NCI-H2029 treated with DMSO at 0.1 percent for 48 hours (cell line): Measurements from ENCODE around the gene RHOD.

Source experiments
- DNase-seq: peaks from one replicate; lab custom pipeline; 2025; lab: John Stamatoyannopoulos, UW

Gene RHOD

DNA sequence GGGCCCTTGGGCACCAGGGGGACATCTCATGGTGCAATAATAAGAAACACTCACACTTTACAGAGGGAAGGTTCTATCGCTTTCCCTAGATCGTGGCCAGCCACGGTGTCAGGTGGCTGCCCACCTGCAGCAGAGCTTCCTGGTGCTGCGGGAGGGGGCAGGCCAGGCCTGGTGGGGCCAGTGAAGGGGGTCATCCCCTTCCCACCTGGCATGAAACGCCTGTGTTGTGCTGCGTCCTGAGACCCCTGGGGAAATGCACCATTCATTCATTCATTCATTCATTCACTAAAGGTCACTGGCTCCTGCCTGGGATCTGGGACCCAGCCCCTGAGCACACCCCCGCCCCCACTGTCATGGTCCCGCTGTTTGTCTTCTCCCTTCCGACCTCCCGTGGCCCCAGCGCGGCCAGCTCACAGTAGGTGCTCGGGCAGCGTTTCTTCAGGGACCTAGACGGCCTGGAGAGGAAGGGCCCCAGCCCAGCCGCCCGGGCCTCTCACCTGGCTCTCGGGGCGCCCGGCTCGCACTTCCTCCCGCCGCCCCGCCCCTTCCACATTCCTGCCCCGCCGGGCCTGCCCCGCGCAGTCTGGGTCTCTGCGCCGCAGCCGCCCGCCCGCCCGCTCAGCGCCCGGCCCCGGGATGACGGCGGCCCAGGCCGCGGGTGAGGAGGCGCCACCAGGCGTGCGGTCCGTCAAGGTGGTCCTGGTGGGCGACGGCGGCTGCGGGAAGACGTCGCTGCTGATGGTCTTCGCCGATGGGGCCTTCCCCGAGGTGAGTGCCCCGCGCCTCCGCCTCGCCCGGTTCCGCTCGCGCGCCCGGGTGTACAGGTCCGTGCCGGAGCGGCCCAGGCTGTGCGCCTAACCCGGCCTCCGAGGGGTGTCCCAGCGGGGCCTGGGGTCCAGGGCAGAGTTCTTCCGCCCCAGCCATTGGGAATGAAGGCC, at the start of gene RHOD:
Gene RHOD (plus strand): TSS at position 581 of the 938 bp plus-strand sequence. CDS start 56 bp downstream, at position 637.
- DNase-seq, result no peak

- no peak for DNase-seq
Measured at GRCh38 chr11:67007126-67007525, 49.5 kb upstream of the RHOD start.

- no peak for DNase-seq
Measured at GRCh38 chr11:67010296-67010905, 46.2 kb upstream of the RHOD start.

DNA sequence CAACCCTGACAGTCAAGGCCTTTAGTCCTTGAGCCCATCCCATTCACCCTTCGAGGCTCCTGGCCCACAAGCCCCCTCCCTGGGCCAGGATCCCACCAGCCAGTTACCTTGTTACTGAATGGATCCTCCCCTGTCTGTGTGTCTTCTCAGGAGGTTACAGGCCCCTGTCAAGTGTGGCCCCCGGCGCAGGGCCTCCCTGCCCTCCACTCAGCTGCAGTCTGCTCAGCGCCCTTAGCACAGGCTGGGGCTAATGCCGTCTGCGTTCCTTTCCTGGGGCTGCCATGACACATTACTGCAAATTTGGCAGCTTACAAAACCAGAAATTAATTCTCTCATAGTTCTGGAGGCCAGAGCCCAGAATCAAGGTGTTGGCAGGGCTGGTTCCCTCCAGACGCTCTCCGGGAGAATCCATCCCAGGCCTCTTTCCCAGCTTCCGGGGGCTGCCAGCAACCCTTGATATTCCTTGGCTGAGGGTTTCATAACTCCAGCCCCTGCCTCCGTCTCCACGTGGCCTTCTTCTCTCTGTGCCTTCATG, 43.1 kb upstream of the RHOD start:
- no peak for DNase-seq

DNA sequence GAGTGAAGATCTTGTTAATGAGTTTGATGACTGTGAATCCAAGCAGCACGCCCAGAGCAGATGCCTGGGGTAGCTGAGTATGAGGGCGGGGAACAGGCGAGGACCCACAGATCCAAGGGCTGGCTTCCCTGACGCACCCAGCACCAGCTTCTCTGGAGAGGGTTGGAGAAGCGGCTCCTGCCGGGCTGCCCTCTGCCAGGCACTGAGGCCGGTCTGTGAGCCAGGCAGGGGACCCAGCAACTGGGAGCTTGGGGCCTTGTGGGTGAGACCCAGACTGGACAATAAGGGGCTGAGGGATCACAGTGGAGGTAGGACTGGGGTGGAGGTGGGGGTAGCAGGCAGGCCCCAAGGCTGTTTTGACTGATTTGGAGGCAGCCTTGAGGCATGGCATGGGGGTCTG, 42.3 kb upstream of the RHOD start:
- DNase-seq, result no peak

DNA sequence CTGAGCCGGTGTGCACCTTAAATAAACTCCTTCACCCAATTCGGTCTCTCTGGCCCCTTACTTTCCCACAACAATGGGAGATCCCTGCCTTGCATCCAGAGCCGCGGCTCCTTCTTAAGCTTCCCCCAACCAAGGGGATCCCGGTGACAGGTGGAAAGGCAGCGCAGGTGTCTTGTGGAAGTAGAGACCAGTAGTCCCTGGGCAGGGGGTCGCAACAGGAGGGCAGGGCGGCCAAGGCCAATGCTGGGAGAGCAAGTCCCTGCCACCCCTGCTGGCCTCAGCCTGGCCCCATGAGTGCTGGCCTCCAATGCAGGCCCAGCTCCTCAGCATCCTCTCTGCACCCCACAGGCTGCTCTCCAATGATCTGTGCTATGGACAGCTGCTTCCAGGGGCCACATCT, 41.6 kb upstream of the RHOD start:
- no peak for DNase-seq

DNA sequence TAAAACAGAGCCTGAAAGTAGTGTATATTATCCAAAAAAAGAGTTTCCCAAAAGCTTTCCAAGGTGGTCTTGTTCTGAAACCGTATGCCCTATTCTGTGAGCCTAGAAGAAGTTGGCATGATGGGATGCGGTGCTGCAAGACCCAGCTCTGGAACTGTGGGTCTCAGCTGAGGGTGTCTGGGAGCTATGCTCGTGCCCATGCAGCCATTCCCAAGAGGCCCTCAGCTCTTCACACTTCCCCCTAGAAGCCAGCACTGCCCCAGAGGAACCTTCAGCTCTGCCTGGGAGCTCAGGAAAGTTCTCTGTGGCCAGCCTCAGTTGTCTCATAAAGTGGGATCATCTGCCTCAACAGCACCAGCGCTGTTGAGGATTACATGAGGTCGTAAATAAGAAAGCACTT, 40.1 kb upstream of the RHOD start:
- DNase-seq, result no peak

DNA sequence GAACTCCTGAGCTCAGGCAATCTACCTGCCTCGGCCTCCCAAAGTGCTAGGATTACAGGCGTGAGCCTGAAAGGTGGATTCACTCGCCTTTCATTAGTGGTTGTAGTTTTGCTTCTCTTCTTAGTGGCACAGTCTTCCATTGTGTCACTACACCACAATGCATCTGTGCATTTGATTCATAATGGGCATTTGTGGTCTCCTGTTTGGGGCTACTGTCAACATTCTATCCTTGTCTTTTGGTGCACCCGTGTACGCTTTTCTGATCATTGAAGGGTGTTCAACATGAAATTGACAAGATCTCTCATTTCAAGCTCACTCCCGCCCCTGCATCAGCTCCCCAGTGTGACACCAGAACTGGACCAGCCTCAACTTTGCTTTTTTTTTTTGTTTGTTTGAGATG, 35.7 kb upstream of the RHOD start:
- no peak for DNase-seq

- DNase-seq, result no peak
Measured at GRCh38 chr11:67022341-67022933, 34.2 kb upstream of the RHOD start.

GRCh38 chr11:67022961-67023956, 33.4 kb upstream of the RHOD start, which contains the start of gene SYT12:
Gene SYT12, plus strand, starts transcription at chr11:67023134. Its CDS starts 7,011 bp downstream, at chr11:67030145.
- DNase-seq, result no peak

DNA sequence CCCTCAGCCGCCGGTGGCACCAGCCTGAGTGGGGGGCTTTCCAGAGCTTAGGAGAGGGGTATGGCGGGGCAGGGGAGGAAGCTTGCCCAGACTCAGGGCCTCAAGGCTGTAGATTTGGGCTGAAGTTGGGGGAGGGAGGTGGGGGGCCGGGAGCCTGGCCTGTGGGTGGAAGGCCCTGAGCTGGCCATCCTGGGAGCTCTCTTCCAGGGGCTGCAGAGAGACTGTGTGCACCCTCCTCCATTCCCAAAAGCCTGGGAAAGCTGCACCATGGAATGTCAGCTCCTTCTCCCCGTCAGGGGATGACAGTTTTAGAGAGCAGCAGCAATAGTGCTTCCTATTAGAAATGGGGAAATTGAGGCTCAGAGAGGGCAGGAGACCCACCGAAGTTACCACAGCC, 32.7 kb upstream of the RHOD start:
- no peak for DNase-seq

DNA sequence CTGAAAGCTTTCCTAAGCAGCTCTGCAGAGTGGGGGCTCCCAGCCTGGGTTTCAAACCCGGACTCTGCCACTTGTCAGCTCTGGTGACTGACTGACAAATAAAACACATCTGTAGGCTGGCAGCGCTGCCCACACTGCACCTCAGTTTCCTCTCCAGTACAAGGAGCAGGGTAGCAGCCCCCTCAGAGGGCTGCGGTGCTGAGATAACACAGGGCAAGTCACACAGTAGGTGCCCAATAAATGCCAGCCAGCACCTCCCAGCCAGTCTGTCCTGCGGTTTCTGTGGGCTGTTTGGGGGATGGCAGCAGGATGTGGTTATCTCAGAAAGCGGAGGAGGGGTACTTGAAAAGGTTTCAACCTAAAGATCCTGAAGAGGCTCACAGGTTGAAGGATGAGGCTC, 32.2 kb upstream of the RHOD start:
- no peak for DNase-seq

DNA sequence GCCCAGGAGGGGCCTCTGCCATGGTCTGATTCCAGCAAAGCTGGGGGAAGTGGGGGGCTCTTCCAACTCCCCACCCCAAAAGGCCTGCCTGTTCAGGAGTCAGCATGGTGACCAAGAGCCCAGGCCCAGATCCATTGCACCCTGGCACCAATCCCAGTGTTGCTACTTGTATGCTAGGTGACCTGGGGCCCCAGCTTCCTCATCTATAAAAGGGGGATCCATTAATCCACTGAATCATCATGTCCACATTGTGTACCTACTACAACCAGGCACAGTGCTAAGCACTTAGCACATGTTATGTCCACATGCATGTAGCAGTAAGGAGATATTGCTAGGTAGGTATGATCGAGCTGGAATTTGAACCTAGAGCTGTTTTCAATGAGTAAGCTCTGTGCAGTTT, 31.7 kb upstream of the RHOD start:
- DNase-seq, result no peak

DNA sequence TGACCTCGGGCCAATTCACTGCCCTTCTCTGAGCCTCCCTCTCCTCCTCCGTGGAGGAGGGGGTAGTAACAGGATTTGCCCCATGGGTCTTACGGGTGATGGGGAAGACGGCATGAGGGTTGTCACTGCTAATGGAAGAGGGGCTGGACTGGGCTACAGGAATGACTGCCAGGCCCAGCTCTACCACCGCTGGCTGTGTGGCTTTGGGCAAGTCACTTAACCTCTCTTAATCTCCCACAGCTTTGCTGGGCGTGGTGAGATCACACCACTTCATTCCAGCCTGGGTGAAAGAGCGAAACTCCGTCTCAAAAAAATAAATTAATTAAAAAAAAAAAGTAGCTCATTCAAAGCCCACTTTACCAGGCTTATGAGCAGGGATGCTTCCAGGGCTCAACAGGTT, 30.9 kb upstream of the RHOD start:
- no peak for DNase-seq

GRCh38 chr11:67026941-67027340, 29.7 kb upstream of the RHOD start:
- no peak for DNase-seq

GRCh38 chr11:67027483-67027930, 29.1 kb upstream of the RHOD start:
- DNase-seq, result no peak

- DNase-seq, result no peak
Measured at GRCh38 chr11:67027943-67028542, 28.6 kb upstream of the RHOD start.

DNA sequence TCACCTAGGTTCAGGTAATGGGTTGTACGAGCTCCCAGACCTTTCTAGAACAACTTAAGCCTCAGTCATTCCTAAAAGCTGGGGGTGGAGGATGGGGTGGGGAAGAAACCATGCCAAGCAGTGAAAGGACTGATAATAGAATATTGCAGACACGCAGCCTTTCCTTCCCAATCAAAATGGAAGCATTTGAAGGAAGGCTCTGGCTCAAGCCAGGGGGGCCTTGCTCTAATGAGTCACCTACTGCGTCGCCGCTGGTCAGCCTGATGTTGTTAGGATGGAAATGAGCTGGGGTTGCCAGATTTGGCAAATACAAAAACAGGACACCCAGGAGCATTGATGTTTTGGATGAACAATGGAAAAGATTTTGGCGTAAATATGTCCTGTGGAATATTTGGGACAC, 27.5 kb upstream of the RHOD start:
- no peak for DNase-seq

DNA sequence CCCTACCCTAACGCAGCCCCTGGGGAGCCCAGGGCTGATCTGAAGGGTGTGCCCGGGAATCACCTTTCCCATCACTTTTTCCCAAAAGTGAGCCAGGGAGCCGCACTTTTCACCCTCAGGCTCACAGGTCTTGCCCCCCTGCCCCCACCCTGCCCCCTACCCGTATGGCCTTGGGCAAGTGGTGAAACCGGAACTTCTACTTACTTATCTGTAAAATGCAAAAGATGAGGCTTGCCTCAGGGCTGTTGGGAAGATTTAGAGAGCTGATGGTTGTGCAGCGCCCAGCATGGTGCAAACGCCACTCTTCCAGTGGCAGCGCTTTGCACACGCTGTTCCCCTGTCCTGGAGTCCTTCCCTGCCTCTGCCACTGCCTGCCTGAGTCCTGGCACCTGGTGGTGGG, 25.7 kb upstream of the RHOD start:
- DNase-seq, result no peak

DNA sequence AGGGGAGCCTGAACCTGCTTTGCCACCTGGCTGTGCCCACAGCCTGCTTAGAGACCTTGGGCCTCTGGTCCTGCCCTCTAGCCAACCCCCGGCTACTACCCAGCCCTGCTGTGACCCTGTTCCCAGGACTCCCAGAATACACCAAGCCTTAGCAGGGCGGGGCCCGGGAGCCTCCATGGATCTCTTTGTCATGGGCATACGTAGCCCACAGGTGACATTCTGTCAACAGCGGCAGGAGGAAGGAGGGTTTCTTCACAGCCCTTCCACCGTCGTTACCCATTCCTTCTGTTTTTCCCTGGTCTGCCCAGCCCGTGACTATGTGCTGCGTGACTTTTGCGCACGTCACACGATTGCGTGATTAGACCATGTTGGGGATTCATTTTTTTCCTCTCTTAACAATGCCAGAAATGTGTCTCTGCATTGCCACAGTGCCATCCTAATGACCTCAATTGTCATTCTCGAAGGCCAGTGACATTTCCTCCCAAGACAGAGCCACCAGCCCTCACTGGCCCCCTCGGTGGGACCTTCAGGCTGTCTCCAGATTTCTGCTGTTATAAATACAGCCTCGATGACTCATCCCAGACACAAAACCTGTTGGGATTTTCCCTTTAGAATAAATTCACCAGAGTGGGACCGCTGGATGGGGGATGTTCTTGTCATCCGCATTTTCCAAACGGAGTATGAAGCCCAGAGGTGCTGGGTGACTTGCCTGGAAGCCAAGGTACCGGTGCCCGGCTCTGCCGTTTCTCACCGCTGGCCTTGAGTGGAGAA, 24.7 kb upstream of the RHOD start:
- DNase-seq, result no peak
